GM23338 (cell line): ENCODE data around the gene POR.

Experiments used
- CREB1 ChIP-seq: fragments of 250-450 bp; sonication (Bioruptor Pico); IDR thresholded peaks from 2 replicates; pipeline ENCODE4 v1.5.0; 2020; ENCODE audit warnings: low read depth, mild to moderate bottlenecking, moderate library complexity
- EZH2 ChIP-seq: fragments of 200-600 bp; sonication (generic); IDR thresholded peaks from one replicate; pipeline ENCODE4 v1.8.0; 2017; ENCODE audit warnings: antibody characterized with exemption, mild to moderate bottlenecking, low read depth; ENCODE audit not compliant: unreplicated experiment
- EZH2phosphoT487 ChIP-seq: fragments of 200-600 bp; sonication (generic); IDR thresholded peaks from one replicate; pipeline ENCODE4 v1.8.1; 2018; ENCODE audit warnings: antibody characterized with exemption; ENCODE audit not compliant: unreplicated experiment
- JUNB ChIP-seq: IDR thresholded peaks from one replicate; pipeline ENCODE4 v1.6.1; 2016; ENCODE audit warnings: antibody characterized with exemption; ENCODE audit not compliant: unreplicated experiment
- NANOG ChIP-seq: IDR thresholded peaks from 2 replicates; pipeline ENCODE4 v1.6.1; 2016; ENCODE audit warnings: antibody characterized with exemption, borderline replicate concordance
- POLR2AphosphoS5 ChIP-seq: IDR thresholded peaks from 2 replicates; pipeline ENCODE4 v1.6.1; 2016; ENCODE audit warnings: antibody characterized with exemption, low read depth
- ZNF114 ChIP-seq: fragments of 250-450 bp; sonication (Bioruptor Pico); IDR thresholded peaks from 2 replicates; pipeline ENCODE4 v1.5.0; 2020; ENCODE audit warnings: mild to moderate bottlenecking, moderate library complexity
- ZNF331 ChIP-seq: fragments of 250-450 bp; sonication (Bioruptor Pico); IDR thresholded peaks from 2 replicates; pipeline ENCODE4 v1.5.0; 2020; ENCODE audit warnings: low read depth, mild to moderate bottlenecking, moderate library complexity
- TF ChIP-seq, protein P1 (sequence below), 2 experiments: fragments of 200-600 bp in 1 of 2; sonication (generic) in 1 of 2; conservative IDR thresholded peaks; 2 replicates each; pipeline versions ENCODE4 v1.5.1 to v1.6.1; 2016 to 2017; ENCODE audit warnings: antibody characterized with exemption in 2 of 2, low read depth in 2 of 2, mild to moderate bottlenecking in 2 of 2, moderate library complexity in 1 of 2
- TF ChIP-seq, protein P2 (sequence below): IDR thresholded peaks from one replicate; pipeline ENCODE4 v1.6.1; 2018; ENCODE audit warnings: antibody characterized with exemption; ENCODE audit not compliant: unreplicated experiment
- TF ChIP-seq, protein P3 (sequence below): IDR thresholded peaks from 2 replicates; pipeline ENCODE4 v1.6.1; 2016; ENCODE audit warnings: antibody characterized with exemption
- TF ChIP-seq, protein P4 (sequence below): fragments of 250-450 bp; sonication (Bioruptor Pico); IDR thresholded peaks from 2 replicates; pipeline ENCODE4 v1.5.0; 2020; ENCODE audit warnings: mild to moderate bottlenecking, moderate library complexity

DNA sequence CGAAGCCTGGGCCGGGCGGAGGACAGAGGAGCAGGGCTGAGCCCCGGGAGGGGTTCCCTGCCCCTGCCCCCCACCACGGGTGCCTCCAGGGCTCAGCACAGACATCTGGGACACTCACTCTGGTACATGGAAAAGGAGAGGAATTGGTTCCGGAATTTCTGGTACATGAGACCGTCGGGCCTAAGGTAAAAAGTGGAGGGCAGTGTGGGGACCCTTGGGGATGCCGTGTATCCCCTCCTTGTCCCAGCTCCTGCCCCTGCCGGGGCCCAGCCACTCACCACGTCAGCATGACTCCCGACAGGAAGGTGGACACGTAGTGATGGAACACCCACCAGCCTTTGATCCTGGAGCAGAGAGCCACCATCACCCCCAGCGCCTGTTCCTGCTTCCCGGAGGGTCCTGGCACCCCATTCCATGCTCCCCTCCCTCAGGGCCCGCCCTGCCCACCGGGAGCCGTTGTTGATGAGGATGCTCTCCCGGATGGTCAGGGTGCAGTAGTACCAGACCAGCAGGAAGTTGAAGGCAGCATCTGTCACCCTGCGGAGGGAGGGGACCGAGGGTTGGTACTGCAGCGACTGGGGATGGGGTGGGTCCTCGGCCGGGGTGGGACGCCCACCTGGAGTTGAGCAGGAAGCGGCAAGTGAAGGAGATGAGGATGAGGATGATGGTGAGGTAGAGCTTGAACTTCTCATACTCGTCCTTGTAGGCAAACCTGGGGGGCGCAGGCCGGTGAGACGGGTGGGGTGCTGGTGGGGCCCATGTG lies 73.0 kb downstream of the POR start:
- TF ChIP-seq, protein P1, sequence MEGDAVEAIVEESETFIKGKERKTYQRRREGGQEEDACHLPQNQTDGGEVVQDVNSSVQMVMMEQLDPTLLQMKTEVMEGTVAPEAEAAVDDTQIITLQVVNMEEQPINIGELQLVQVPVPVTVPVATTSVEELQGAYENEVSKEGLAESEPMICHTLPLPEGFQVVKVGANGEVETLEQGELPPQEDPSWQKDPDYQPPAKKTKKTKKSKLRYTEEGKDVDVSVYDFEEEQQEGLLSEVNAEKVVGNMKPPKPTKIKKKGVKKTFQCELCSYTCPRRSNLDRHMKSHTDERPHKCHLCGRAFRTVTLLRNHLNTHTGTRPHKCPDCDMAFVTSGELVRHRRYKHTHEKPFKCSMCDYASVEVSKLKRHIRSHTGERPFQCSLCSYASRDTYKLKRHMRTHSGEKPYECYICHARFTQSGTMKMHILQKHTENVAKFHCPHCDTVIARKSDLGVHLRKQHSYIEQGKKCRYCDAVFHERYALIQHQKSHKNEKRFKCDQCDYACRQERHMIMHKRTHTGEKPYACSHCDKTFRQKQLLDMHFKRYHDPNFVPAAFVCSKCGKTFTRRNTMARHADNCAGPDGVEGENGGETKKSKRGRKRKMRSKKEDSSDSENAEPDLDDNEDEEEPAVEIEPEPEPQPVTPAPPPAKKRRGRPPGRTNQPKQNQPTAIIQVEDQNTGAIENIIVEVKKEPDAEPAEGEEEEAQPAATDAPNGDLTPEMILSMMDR (conservative IDR thresholded peaks at IDR 0.05; ENCODE audit: low read depth in 2 of 2) = no peak
- TF ChIP-seq, protein P2, sequence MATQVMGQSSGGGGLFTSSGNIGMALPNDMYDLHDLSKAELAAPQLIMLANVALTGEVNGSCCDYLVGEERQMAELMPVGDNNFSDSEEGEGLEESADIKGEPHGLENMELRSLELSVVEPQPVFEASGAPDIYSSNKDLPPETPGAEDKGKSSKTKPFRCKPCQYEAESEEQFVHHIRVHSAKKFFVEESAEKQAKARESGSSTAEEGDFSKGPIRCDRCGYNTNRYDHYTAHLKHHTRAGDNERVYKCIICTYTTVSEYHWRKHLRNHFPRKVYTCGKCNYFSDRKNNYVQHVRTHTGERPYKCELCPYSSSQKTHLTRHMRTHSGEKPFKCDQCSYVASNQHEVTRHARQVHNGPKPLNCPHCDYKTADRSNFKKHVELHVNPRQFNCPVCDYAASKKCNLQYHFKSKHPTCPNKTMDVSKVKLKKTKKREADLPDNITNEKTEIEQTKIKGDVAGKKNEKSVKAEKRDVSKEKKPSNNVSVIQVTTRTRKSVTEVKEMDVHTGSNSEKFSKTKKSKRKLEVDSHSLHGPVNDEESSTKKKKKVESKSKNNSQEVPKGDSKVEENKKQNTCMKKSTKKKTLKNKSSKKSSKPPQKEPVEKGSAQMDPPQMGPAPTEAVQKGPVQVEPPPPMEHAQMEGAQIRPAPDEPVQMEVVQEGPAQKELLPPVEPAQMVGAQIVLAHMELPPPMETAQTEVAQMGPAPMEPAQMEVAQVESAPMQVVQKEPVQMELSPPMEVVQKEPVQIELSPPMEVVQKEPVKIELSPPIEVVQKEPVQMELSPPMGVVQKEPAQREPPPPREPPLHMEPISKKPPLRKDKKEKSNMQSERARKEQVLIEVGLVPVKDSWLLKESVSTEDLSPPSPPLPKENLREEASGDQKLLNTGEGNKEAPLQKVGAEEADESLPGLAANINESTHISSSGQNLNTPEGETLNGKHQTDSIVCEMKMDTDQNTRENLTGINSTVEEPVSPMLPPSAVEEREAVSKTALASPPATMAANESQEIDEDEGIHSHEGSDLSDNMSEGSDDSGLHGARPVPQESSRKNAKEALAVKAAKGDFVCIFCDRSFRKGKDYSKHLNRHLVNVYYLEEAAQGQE = no peak
- TF ChIP-seq POLR2AphosphoS5 = no peak
- TF ChIP-seq CREB1 = no peak
- no peak for TF ChIP-seq EZH2phosphoT487
- TF ChIP-seq EZH2 = no peak
- TF ChIP-seq ZNF114 (CRISPR knock-in tag) = no peak
- no peak for TF ChIP-seq NANOG
- no peak for TF ChIP-seq JUNB
- TF ChIP-seq, protein P3, sequence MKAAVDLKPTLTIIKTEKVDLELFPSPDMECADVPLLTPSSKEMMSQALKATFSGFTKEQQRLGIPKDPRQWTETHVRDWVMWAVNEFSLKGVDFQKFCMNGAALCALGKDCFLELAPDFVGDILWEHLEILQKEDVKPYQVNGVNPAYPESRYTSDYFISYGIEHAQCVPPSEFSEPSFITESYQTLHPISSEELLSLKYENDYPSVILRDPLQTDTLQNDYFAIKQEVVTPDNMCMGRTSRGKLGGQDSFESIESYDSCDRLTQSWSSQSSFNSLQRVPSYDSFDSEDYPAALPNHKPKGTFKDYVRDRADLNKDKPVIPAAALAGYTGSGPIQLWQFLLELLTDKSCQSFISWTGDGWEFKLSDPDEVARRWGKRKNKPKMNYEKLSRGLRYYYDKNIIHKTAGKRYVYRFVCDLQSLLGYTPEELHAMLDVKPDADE = no peak
- TF ChIP-seq ZNF331 (CRISPR knock-in tag) = no peak
- TF ChIP-seq, protein P4, sequence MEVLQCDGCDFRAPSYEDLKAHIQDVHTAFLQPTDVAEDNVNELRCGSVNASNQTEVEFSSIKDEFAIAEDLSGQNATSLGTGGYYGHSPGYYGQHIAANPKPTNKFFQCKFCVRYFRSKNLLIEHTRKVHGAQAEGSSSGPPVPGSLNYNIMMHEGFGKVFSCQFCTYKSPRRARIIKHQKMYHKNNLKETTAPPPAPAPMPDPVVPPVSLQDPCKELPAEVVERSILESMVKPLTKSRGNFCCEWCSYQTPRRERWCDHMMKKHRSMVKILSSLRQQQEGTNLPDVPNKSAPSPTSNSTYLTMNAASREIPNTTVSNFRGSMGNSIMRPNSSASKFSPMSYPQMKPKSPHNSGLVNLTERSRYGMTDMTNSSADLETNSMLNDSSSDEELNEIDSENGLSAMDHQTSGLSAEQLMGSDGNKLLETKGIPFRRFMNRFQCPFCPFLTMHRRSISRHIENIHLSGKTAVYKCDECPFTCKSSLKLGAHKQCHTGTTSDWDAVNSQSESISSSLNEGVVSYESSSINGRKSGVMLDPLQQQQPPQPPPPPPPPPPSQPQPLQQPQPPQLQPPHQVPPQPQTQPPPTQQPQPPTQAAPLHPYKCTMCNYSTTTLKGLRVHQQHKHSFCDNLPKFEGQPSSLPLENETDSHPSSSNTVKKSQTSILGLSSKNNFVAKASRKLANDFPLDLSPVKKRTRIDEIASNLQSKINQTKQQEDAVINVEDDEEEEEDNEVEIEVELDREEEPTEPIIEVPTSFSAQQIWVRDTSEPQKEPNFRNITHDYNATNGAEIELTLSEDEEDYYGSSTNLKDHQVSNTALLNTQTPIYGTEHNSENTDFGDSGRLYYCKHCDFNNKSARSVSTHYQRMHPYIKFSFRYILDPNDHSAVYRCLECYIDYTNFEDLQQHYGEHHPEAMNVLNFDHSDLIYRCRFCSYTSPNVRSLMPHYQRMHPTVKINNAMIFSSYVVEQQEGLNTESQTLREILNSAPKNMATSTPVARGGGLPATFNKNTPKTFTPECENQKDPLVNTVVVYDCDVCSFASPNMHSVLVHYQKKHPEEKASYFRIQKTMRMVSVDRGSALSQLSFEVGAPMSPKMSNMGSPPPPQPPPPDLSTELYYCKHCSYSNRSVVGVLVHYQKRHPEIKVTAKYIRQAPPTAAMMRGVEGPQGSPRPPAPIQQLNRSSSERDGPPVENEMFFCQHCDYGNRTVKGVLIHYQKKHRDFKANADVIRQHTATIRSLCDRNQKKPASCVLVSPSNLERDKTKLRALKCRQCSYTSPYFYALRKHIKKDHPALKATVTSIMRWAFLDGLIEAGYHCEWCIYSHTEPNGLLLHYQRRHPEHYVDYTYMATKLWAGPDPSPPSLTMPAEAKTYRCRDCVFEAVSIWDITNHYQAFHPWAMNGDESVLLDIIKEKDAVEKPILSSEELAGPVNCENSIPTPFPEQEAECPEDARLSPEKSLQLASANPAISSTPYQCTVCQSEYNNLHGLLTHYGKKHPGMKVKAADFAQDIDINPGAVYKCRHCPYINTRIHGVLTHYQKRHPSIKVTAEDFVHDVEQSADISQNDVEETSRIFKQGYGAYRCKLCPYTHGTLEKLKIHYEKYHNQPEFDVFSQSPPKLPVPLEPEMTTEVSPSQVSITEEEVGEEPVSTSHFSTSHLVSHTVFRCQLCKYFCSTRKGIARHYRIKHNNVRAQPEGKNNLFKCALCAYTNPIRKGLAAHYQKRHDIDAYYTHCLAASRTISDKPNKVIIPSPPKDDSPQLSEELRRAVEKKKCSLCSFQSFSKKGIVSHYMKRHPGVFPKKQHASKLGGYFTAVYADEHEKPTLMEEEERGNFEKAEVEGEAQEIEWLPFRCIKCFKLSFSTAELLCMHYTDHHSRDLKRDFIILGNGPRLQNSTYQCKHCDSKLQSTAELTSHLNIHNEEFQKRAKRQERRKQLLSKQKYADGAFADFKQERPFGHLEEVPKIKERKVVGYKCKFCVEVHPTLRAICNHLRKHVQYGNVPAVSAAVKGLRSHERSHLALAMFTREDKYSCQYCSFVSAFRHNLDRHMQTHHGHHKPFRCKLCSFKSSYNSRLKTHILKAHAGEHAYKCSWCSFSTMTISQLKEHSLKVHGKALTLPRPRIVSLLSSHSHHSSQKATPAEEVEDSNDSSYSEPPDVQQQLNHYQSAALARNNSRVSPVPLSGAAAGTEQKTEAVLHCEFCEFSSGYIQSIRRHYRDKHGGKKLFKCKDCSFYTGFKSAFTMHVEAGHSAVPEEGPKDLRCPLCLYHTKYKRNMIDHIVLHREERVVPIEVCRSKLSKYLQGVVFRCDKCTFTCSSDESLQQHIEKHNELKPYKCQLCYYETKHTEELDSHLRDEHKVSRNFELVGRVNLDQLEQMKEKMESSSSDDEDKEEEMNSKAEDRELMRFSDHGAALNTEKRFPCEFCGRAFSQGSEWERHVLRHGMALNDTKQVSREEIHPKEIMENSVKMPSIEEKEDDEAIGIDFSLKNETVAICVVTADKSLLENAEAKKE (CRISPR knock-in tag) = no peak
